HG02571 (cell line): ENCODE data around the gene CRELD2.

Experiments used
- ATAC-seq: cut with Tn5 transposase; IDR thresholded peaks from one replicate; pipeline ENCODE4 v1.9.1; 2021; ENCODE audit warnings: mild to moderate bottlenecking, moderate library complexity; ENCODE audit not compliant: unreplicated experiment

The CRELD2 gene

DNA sequence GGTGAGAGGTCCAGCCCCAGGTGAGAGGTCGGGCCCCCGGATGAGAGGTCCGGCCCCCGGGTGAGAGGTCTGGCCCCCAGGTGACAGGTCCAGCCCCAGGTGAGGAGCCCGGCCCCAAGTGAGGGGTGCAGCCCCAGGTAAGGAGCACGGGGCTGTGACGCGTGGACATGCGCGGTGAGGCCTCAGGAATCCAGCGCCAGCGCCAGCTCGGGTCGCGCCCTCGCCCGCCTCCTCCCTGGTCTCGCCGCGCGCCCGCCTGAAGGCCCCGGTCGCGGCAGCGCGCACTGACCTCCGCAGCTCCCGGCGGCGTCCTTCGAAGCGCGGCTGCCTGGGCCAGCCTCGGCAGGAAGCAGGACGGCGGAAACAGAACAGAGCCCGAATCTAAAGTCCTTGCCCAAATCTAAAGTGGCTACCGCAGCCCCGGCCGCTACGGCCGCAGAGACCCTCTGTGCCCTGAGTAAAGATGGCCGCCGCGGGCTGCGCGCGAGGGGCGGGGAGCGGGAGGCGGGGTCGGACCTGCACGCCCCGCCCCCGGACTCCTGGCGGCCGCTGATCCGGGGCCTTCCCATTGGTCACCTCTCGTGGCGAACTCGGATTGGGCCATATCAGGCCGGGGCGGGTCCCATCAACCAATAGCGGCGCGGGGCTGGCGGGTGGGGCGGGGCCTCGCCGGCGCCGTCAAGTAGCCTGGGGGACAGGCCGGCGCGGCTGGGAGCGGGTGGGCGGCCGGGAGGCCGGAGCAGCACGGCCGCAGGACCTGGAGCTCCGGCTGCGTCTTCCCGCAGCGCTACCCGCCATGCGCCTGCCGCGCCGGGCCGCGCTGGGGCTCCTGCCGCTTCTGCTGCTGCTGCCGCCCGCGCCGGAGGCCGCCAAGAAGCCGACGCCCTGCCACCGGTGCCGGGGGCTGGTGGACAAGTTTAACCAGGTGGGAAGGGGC is at the start of gene CRELD2, which contains the start of gene ALG12:
CRELD2 (plus strand) TSS at position 661 of the 937 bp plus-strand sequence; CDS start at position 797, 136 bp downstream.
ALG12 (minus strand) TSS at position 465 of the 937 bp plus-strand sequence. CDS start 4,673 bp downstream, outside the sequence.
- peak; percentile 84 for ATAC-seq

GRCh38 chr22:49869086-49869830 is 49.2 kb upstream of the CRELD2 start:
- no peak for ATAC-seq

GRCh38 chr22:49869845-49870712 is 48.4 kb upstream of the CRELD2 start:
- no peak for ATAC-seq

- ATAC-seq: no peak
Measured at GRCh38 chr22:49871482-49871881, 47.0 kb upstream of the CRELD2 start.

DNA sequence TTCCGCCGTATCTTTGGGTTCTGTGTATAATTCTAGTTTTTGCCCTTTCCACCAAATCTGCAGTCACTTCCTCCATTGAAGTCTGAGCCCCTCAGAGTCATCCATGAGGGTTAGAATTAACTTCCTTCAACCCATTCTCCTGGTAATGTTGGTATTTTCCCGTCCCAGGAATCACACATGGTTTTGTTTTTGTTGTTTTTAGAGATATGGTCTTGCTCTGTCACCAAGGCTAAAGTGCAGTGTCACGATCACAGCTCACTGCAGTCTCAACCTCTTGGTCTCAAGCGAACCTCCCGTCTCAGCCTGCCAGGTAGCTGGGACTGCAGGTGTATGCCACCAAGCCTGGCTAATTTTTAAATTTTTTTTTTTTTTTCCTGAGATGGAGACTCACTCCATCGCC is 46.1 kb upstream of the CRELD2 start:
- ATAC-seq: no peak

- no peak for ATAC-seq
Measured at GRCh38 chr22:49873228-49873940, 45.0 kb upstream of the CRELD2 start.

GRCh38 chr22:49877642-49878041 is 40.8 kb upstream of the CRELD2 start:
- ATAC-seq: no peak

GRCh38 chr22:49878206-49878605 is 40.2 kb upstream of the CRELD2 start:
- ATAC-seq: no peak

DNA sequence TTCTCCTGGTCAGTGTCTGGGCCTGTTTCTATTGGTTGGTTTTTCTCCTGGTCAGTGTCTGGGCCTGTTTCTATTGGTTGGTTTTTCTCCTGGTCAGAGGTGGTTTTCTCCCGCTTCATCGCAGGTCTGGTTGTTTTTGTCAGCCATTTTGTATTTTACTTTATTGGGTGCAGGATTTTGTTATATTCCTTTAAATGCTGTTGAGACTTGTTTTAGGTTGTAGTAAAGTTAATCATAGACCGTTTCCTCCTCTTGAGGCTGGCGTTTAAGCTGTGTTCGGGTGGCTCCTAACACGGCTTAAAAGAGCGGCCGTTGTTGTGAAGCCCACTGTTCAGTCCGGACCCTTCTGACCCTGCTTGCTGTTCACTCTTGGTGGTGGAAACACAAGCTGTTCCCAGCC is 38.6 kb upstream of the CRELD2 start:
- no peak for ATAC-seq

- ATAC-seq: no peak
Measured at GRCh38 chr22:49880281-49880680, 38.2 kb upstream of the CRELD2 start.

GRCh38 chr22:49881856-49882255 is 36.6 kb upstream of the CRELD2 start:
- no peak for ATAC-seq

DNA sequence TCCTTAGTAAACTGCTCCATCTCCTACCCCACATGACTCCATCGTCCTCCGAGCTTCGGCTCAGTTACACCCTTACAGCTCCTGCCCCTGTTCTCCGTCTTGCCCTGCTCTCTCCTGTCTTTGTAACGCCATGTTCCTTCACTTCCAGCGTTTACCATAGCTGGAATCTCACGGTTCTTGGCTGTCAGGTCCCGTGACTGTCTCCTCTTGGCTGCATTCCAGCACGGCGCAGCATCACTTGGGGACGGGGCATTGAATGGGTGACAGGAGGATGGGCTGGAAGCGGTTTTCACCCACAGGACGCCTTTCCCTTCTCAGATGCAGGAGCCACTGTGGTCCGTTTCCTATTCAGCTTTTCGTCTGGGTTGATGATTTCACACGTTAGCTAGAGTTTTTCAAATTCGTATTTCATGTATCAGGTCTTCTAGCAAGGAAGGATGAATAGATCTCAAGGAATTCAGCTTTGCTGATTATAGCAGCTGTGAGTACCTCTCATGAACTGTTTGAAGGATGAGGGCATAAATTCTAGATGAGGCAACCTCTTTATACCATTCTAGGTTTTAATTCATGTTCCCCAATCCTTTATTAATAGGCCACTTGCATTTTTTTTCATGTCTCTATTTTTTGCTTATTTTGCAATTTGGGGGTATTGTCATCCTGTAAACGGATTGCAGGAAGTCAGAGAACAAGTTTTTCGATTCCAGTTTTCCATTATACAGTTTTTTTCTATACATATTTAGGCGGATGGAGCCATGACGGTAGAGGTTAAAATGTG is 35.7 kb upstream of the CRELD2 start:
- ATAC-seq: no peak

GRCh38 chr22:49883294-49883640 is 35.2 kb upstream of the CRELD2 start:
- no peak for ATAC-seq

- no peak for ATAC-seq
Measured at GRCh38 chr22:49884075-49884474, 34.4 kb upstream of the CRELD2 start.

GRCh38 chr22:49884503-49885260 is 33.8 kb upstream of the CRELD2 start:
- no peak for ATAC-seq

- ATAC-seq: no peak
Measured at GRCh38 chr22:49885281-49885680, 33.2 kb upstream of the CRELD2 start.

DNA sequence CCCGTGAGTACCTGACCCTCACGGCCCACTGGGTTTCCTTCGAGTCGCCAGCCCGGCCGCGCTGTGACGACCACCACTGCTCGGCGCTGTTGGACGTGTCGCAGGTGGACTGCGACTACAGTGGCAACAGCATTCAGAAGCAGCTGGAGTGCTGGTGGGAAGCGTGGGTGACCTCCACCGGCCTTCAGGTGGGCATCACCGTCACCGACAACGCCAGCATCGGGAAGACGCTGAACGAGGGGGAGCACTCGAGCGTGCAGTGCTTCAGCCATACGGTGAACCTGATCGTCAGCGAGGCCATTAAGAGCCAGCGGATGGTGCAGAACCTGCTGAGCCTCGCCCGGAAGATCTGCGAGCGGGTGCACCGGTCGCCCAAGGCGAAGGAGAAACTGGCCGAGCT is 32.6 kb upstream of the CRELD2 start:
- no peak for ATAC-seq

- no peak for ATAC-seq
Measured at GRCh38 chr22:49886346-49887063, 31.9 kb upstream of the CRELD2 start.
